Stimulated activated naive CD8-positive, alpha-beta T cell treated with anti-CD3 and anti-CD28 coated beads, Interleukin-15, Interleukin-2, amounts not matched to agents 100 U/mL and 50 U/mL, for 24 hours (primary cell): Measurements from ENCODE around the gene C16orf96.
"Not testable (repeated sequence)": the region's sequence is repeated elsewhere in the genome, so short reads cannot be mapped to it uniquely, and the experiment has no call there.

ENCODE experiments used
- ATAC-seq: fragments of 150-1000 bp; cut with Tn5 transposase; one replicate; pipeline ENCODE4 v1.10.0; 2021
- DNase-seq: peaks from one replicate; pipeline ENCODE4 v3.0.0; 2021

The C16orf96 gene

DNA sequence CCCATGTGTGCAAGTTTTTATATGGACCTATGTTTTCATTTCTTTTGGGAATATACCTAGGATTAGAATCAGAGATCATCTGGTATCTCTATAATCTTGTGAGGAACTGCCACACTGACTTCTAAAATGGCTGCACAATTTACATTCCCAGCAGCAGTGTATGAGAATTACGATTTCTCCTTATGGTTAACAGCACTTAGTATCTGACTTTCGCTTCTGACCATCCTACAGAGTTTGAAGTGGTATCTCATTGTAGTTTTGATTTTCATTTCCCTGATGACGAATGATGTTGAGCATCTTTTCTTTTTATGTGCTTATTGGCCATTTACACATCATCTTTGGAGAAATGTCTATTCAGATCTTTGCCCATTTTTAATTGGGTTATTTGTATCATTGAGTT is 10.0 kb downstream of the C16orf96 start:
- peak; percentile 52 for ATAC-seq
- no peak for DNase-seq

GRCh38 chr16:4570086-4570485 is 13.9 kb downstream of the C16orf96 start:
- ATAC-seq, result no peak
- DNase-seq, result no peak

DNA sequence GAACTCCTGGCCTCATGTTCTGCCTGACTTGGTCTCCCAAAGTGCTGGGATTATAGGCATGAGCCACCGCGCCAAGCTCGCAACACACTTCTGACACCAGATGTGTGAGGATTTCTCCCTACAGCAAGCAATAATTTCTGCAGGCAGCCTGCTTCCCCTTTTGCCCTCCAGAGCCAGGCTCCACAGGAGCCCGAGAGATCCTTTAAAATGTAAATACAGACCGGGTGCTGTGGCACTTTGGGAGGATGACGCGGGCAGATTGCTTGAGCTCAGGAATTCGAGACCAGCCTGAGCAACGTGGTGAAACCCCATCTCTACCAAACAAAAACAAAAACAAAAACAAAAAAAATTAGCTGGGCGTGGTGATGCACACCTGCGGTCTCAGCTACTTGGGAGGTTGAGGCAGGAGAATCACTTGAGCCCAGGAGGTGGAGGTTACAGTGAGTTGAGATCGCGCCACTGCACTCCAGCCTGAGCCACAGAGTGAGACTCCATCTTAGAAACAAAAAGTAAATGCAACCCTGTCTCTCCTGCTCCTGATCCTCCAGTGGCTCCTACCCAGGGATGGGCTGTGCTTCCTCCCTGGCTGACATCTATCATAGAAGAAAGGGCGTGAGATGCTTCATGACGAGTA is 14.7 kb downstream of the C16orf96 start:
- no peak for ATAC-seq
- no peak for DNase-seq

GRCh38 chr16:4572715-4573114 is 16.6 kb downstream of the C16orf96 start:
- no peak for DNase-seq
- ATAC-seq, result no peak

DNA sequence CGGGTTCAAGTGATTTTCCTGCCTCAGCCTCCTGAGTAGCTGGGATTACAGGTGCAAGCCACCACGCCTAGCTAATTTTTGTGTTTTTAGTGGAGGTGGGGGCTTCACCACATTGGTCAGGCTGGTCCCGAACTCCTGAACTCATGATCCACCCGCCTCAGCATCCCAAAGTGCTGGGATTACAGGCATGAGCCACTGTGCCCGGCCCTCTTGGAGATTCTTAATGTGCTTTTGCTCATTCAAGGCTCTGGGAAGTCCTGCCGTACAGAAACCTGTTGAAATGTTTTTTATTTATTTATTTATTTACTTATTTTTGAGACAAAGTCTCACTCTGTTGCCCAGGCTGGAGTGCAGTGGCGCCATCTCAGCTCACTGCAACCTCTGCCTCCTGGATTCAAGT is 17.8 kb downstream of the C16orf96 start:
- DNase-seq, ATAC-seq: not testable (repeated sequence)

- ATAC-seq, result no peak
- DNase-seq, result no peak
These were observed 19.0 kb downstream of the C16orf96 start for GRCh38 chr16:4574919-4575705.

DNA sequence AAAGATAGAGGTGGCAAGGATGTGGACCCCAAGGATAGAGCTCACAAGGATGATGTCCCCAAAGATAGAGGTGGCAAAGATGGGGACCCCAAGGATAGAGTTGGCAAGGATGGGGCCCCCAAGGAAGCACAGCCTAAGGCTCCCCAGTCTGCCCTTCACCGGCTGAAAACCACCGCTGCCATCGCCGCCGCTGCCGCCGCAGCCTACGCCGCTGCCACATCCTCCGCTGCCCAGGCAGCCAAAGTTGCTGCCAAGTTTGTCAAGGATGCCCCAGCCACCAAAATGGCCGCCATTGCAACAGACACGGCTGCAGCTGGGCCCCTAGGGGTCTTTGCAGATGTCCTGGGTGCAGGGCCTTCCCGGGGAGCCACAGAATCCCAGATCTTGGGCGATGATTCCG is 19.9 kb downstream of the C16orf96 start:
- ATAC-seq, result no peak

DNA sequence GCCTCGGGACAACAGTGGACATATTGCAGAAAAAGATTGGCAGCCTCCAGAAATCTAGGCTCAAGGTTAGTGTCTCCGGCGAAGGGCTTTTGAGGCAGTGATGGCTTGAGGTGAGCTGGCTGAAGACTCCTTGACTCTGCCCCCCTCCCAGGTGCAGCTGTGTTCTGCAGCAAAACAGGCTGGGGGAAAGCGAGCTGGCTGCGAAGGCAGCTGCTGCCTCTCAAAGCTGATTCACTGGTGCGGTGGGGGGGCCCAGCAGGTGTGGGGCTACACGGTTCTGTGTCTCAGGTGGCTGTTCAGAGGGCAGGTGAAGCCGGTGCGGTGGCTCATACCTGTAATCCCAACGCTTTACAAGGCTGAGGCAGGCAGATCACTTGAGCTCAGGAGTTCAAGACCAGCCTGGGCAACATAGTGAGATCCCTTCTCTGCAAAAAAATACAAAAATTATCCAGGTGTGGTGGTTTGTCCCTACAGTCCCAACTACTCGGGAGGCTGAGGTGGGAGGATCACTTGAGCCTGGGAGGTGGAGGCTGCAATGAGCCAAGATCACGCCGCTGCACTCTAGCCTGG is 22.9 kb downstream of the C16orf96 start:
- DNase-seq, result no peak
- ATAC-seq, result no peak

More for the DNA sequence above, 19.9 kb downstream of the C16orf96 start:
- no peak for DNase-seq

GRCh38 chr16:4580250-4580649 is 24.1 kb downstream of the C16orf96 start:
- ATAC-seq, result no peak

GRCh38 chr16:4583906-4584305 is 27.8 kb downstream of the C16orf96 start:
- ATAC-seq (no peak), DNase-seq (no peak)

More at GRCh38 chr16:4580250-4580649, 24.1 kb downstream of the C16orf96 start:
- DNase-seq, result no peak

- ATAC-seq, result no peak
- DNase-seq, result no peak
These were observed 30.2 kb downstream of the C16orf96 start for GRCh38 chr16:4586291-4586690.

DNA sequence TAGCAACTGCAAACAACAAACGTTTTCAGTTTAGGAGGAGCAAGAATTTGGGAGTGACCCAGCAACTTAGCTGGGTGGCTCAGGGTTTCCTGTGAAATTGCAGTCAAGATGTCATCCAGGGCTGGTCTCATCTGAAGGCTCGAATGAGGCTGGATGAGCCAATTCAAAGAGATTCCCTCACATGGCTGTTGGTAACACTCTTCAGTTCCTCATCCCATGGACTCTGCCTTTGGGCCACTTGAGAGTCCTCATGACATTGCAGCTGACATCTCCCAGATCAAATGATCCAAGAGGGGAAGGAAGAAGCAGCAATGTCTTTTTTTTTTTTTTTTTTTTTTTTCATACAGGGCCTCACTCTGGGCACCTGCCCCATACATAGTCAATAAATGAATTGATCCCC is 32.2 kb downstream of the C16orf96 start:
- no peak for DNase-seq
- ATAC-seq, result no peak

- DNase-seq (no peak), ATAC-seq (no peak)
These were observed 32.8 kb downstream of the C16orf96 start for GRCh38 chr16:4588961-4589360.

GRCh38 chr16:4591191-4591590 is 35.1 kb downstream of the C16orf96 start:
- ATAC-seq (no peak), DNase-seq (no peak)

DNA sequence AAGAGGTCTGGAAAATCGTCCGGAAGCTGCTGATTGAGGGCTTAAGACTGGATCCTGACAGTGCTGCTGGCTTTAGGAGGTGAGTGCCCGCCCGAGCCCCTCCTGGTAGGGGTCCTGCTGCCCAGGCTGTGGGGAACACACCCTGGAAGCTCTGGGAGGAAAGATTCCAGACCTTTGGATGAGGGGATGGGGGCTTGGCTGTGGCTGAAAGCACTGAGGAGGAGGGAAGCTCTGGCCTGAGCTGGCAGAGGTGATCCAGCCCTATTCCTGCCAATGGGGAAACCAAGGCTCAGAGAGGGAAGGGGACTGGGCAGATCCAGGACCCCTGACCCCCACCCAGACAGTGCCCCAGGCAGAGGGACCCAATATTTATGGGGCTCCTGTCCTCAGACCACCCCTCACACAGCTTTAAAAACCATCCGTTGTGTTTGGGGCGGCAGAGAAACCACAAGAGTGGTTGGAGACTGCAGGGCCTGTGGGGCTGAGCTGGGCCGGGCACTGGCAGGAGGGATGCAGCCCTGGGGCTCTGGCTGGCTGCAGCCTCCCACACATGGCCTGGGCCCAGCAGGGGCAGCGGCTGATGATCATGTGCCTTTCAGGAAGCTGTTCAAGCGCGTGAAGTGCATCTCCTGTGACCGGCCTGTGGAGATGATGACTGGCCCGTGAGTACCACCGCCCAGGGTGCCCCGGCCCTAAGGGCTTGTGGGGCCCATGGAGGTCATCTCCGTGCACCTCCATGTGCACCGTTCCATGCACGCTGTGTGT is 35.7 kb downstream of the C16orf96 start:
- DNase-seq (no peak), ATAC-seq (no peak)

- DNase-seq (no peak), ATAC-seq (no peak)
These were observed 36.9 kb downstream of the C16orf96 start for GRCh38 chr16:4593086-4593485.

DNA sequence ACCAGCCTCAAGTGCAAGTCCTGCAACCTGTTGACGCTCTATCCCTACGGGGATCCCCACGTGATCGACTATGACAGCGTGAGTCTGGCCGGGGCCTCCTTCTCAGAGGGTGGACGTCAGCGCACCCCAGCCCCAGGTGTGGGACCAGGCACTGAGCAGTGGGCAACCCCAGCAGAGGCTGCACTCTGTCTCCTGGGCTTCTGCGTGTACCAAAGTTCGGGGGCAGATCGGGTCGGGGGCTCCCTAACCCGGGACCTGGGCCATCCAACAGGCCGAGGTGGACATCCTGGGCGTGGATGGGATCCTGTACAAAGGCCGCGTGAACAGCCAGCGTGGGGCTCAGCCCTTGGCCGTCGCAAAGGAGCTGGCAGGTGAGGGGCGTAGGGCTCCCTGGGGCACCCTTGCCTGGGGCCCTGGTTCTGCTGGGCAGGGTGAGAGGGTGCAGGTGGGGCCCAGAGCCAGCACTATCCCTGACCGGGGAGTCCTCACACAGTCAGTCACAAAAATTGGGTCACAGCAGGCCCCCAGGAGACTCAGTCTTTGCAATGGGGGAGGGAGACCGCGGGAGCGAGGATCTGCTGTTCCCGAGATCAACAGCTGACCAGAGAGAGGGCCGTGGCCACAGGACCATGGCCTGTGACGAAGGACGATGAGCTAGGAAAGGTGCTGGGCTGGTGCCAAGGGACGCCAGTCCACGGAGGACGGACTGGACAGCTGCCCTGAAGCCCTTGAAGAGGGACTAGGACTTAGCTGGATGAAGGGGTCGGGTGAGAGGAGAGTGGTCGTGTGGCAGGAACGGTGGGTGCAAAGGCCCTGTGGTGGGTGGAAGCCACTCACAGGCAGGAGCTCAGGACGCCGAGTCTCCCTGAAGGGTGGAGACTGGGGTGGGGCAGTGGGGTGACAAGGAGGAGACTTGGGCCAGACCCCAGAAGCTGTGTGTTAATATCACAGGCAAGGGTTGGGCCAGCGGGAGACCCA is 38.6 kb downstream of the C16orf96 start:
- ATAC-seq (no peak), DNase-seq (no peak)

GRCh38 chr16:4597174-4597573 is 41.0 kb downstream of the C16orf96 start:
- no peak for DNase-seq
- no peak for ATAC-seq

DNA sequence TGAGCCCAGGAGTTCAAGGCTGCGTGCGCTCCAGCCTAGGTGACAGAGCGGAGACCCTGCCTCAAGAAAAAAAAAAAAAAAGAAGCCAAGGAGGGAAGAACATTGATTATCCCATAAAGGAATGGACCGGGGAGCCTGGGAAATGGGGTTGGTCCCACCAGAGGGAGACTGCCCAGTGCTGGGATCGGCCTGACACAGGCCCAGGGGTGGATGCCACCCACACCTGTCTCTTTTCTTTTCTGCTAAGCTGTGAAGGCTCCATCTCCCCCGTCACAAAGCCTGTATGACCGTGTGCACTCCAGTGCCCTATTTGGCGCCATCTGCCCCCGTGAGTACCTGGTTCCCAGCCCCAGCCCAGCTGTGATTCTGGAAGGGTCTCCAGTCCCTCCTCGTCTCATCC is 42.9 kb downstream of the C16orf96 start:
- DNase-seq (no peak), ATAC-seq (no peak)

GRCh38 chr16:4599545-4599944 is 43.4 kb downstream of the C16orf96 start:
- DNase-seq (no peak), ATAC-seq (no peak)

DNA sequence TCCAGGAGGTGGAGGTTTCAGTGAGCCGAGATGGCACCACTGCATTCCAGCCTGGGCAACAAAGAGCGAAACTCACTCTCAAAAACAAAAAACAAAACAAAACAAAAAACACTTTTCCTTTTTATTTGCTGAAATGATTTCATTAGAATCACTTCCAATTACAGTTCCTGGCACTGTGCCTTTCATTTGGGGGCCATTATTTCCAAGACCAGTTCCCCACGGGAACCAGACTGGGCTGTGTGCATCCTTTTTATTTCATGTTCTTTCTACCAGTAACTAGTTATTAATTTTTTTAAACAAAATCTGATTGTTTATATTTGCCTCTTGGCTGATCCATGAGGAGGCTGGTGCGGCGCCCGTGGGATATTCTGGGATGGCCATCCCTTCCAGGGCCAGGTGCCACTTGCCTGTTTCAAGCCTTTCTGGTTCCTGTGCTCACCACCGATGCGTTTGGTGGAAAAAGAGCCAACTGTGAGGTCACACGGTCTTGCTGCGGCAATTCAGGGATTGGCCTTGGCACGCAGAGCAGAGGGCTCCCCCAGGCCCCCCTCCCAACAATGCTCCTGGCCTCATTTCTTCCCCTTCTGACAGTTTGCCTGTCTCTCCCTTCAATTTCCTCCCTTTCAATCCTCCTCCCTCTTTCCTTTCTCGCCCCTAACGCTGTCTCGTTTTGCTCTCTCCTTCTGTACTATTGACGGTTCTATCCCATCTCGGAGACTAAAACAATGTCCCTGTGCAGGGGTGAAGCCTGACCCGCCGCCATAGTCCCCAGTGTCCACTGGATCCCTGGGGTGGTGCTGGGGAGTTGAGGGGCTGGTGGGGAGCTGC is 45.1 kb downstream of the C16orf96 start:
- no peak for DNase-seq
- no peak for ATAC-seq
